Right lung (tissue), 10 donors: ENCODE results near the gene ZCCHC12. TPM values are rescaled to one million over a fixed set of nuclear protein-coding genes. Genes with fewer than 3 reads are reported as not detected.
"Not testable (repeated sequence)": the region's sequence is repeated elsewhere in the genome, so short reads cannot be mapped to it uniquely, and the experiment has no call there.

Experiments
- DNase-seq, 2 donors: peaks; one replicate each; pipeline ENCODE4 v3.0.0-alpha.2; 2013
- long read RNA-seq, 8 donors: transcript quantifications; one replicate each; lab custom pipeline, GENCODE V29; 2026
- polyA plus RNA-seq, 5 donors: library from polyadenylated mRNA; unstranded; fragments of 120-200 nt; gene quantifications; one replicate each; pipeline versions ENCODE4 v1.2.1 to v1.2.3, GENCODE V29; 2013; ENCODE audit warnings: inconsistent platforms in 1 of 5, low replicate concordance in 1 of 5; ENCODE audit not compliant: insufficient read length in 5 of 5, insufficient read depth in 1 of 5

Gene ZCCHC12
- under 1 TPM; 0.31 to 0.75 (median 0.45) TPM for polyA plus RNA-seq
- long read RNA-seq, donor 1: 0 reads
- long read RNA-seq, donor 2: 0 reads
- long read RNA-seq, donor 3: 0 reads
- long read RNA-seq, donor 4: 0 reads
- long read RNA-seq, donor 5: 0 reads
- long read RNA-seq, donor 6: 0 reads
- long read RNA-seq, donor 7: 0 reads
- long read RNA-seq, donor 8, partial matches to known transcripts: 0 of 1 reads
- long read RNA-seq, donor 8, other reads (novel, unspliced or antisense): 0 of 1 reads

DNA sequence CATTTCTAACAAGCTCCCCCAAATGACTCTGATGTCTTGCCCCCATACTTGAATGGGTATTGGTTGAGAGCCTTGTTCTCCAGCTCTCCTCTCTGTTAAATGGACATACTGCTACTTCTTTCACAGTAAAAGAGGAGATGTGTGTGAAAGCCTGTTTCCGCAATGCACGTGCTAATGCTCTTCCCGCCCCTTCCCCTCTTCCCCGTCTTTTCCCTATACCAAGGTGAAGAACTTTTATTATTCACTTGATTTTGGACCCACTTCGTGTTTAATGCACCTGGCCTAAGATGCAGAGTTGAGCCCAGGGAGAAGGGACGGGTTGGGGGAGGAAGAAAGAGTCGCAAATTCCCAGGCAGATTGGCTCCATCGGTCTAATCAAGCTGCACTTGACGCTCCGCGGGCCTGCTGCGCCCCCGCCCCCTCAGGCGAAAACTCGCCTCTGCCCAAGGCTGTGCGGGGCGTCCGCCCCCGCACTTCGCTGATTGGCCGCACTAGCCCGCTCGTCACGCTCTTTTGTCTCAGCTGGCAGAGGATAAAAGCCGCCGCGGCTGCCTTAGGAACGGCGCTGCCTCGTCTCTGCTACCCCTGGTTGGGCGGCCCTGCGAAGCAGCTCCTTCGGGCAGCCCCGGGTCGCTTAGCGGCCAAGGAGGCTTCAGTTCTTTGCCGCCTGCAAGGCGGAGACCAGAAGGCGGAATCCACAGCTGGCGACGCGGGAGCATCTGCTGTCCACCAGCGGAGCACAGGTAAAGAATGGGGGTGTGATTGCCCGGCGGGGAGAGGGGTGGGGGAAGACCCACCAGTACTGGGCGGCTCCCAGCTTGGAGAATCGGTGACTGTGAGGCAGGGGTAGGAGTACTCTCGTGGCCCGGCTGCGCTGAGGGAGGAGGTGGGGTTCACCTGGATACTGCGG is at the start of gene ZCCHC12:
TSS of gene ZCCHC12 (plus strand) at position 562 of the 910 bp plus-strand sequence. CDS start 1,421 bp downstream, outside the sequence.
- DNase-seq: peak; percentile 49 to 61

DNA sequence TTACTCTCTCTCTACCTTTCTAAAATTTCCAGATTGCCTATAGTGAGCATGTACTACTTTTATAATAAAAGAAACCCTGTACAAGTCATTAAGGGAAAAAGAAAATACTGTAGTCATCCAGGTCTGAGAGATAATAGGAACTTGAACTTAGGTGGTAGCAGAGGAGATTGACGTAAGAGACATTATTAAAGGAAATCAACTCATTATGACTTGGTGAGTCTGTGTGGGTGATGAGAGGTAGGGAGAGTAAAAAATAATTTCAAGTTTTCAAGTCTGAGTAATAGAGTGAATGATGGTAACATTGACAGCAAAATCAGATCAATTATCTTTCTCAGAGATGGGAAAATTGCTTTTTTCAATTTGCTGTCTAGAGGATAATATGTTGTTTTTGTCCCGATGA is 44.0 kb upstream of the ZCCHC12 start:
- no peak for DNase-seq

GRCh38 chrX:118780509-118780908 is 43.1 kb upstream of the ZCCHC12 start:
- no peak for DNase-seq

- peak in 1 of 2 donors; percentile 5 for DNase-seq
Measured at GRCh38 chrX:118780911-118781310, 42.7 kb upstream of the ZCCHC12 start.

GRCh38 chrX:118795528-118796280 is 27.9 kb upstream of the ZCCHC12 start:
- DNase-seq: no peak

DNA sequence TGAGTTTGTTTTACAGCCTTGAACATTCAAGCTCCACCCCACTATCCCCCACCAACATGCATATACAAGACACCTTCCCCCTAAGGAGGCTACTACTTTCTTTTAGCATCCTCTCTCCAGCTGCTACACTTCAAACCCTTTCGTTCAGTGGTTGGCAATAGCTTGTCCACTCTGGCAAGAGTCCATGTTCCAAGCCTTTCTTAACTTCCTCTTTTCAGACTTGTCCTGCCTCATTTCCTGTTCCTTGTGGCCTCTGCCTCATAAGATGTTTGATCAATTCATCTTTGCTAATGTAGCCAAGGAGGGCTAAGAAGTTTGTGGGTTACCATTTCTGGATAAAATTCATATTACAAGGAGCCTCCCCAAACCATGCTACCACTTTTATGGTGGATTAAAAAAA is 20.8 kb upstream of the ZCCHC12 start:
- peak in 1 of 2 donors; percentile 21 for DNase-seq

GRCh38 chrX:118807151-118808017 is 16.2 kb upstream of the ZCCHC12 start:
- peak in 1 of 2 donors; percentile 27 for DNase-seq

DNA sequence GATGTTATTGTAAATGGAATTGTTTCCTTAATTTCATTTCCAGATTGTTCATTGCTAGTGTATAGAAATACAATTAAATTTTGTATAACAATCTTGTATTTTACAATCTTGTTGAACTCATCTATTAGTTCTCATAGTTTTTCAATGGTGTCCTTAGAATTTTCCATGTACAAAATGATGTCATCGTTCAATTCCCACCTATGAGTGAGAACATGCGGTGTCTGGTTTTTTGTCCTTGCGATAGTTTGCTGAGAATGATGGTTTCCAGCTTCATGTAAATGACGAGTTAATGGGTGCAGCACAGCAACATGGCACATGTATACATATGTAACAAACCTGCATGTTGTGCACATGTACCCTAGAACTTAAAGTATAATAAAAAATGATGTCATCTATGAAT is 6.4 kb upstream of the ZCCHC12 start:
- not testable (repeated sequence) for DNase-seq

GRCh38 chrX:118824173-118824730 is 628 bp downstream of the ZCCHC12 start:
- DNase-seq: no peak

DNA sequence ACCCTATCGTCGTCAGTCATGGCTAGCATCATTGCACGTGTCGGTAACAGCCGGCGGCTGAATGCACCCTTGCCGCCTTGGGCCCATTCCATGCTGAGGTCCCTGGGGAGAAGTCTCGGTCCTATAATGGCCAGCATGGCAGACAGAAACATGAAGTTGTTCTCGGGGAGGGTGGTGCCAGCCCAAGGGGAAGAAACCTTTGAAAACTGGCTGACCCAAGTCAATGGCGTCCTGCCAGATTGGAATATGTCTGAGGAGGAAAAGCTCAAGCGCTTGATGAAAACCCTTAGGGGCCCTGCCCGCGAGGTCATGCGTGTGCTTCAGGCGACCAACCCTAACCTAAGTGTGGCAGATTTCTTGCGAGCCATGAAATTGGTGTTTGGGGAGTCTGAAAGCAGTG is 1.6 kb downstream of the ZCCHC12 start:
- no peak for DNase-seq

DNA sequence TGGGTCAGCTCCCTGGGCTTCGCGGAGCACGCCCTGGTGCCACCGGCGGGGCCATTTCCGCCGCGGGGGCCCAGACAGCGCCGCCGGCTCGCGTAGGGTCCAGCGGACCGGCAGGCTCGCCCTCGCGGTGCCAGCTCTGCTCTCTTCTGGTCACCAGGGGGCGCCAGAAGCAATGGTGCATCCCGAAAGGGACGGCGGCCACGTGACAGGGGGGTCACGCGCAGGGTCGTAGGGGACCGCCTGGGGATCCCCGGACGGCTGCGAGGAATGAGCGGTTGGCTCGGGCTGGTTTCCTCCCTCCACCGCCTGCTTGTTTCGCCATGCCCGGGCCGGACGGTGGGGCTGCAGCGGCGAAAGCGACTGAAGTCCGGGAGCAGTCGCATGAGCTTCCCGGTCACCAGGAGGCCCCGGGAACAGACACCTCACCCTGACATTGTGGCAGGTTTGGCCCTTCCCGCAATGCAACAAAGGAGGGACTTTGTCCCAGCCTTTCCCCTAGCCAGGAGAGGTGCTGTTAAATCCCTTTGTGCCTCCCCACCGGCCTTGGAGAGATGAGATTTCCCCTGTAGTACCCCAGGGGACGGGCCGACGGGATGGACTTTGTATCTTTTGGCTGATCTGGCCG is 15.8 kb downstream of the ZCCHC12 start:
- peak; percentile 42 to 51 for DNase-seq

- peak in 1 of 2 donors; percentile 52 for DNase-seq
Measured at GRCh38 chrX:118847676-118848075, 24.1 kb downstream of the ZCCHC12 start.

DNA sequence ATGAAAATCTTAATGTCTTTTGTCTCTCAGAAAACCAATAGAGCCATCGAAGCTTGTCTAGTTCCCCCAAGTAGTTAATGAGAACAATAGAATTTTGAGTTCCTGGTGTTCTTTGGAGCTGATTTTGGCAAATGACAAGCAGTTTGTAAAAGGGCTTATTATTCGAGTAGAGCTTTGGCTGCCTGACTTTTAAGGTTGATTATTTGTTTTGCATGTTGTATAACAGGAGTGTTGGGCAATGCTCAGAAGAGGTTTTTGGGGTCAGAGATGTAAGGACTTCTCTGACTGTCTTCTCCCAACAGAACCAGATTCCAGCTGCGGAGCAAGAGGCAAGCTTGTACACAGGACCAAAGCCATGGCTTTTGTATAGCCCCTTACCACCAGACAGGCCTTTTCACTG is 30.0 kb downstream of the ZCCHC12 start:
- DNase-seq: no peak

- no peak for DNase-seq
Measured at GRCh38 chrX:118855681-118856310, 32.2 kb downstream of the ZCCHC12 start.

DNA sequence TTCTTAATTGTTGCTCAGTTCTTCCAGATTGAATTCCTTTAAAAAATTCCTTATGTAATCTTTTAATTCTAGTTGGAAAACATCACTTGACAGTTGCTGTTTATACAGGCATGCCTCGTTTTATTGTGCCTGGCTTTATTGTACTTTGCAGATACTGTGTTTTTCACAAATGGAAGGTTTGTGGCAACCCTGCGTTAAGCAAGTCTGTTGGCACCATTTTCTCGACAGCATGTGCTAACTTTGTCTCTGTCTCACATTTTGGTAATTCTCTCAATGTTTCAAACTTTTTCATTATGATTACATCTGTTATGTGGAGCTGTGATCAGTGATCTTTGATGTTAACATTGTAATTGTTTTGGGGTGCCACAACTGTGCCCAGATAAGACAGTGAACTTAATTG is 33.4 kb downstream of the ZCCHC12 start:
- DNase-seq: no peak

GRCh38 chrX:118861338-118861737 is 37.7 kb downstream of the ZCCHC12 start:
- DNase-seq: no peak

GRCh38 chrX:118862091-118862490 is 38.5 kb downstream of the ZCCHC12 start:
- no peak for DNase-seq

DNA sequence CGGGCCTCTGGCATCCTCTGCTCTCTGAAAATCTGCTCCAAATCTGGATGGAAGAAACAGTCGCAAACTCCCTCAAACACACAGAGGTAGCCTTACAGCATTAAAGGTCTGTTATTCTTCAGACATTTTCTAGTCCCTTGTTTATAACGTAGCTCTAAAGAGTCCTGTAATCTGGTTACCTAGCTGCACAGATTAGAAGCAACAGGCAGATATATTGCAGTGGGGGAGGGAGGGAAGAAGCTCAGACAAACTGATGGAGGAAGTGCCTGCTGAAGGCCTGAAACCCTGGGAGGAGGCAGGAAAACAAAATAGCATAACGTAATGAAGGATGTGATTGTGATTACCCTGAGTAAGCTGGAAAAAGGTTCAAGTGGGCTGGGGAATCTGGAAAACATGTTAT is 39.4 kb downstream of the ZCCHC12 start:
- DNase-seq: no peak

DNA sequence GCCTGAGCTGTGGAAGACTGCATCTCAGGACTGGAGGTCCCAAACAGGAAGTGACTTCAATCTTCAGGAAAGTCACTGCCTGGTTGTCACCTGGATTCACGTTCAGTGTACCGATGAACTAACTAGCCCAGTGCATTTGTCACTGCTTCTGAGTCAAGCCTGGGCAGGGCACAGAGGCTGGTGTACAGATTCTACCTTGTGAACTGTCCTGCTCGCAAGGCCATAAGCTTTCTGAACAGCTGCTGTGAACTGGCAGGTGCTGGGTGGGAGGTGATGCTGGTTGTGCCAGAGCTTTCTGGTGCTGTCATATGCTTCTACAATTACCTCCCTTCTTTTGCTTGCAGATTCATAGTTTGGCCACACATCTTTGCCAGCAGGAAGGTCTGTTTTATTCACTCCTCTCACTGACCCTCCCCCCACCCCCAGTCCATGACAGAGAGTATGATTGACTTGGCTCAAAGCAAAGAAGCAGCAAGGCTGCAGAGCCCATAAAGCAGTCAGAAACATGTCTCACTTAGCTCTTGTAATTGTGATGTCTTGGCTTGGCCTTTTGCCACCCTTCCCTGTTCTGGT is 40.5 kb downstream of the ZCCHC12 start:
- no peak for DNase-seq
